ENCODE results near the gene ZIC2.

ZIC2 gene

DNA sequence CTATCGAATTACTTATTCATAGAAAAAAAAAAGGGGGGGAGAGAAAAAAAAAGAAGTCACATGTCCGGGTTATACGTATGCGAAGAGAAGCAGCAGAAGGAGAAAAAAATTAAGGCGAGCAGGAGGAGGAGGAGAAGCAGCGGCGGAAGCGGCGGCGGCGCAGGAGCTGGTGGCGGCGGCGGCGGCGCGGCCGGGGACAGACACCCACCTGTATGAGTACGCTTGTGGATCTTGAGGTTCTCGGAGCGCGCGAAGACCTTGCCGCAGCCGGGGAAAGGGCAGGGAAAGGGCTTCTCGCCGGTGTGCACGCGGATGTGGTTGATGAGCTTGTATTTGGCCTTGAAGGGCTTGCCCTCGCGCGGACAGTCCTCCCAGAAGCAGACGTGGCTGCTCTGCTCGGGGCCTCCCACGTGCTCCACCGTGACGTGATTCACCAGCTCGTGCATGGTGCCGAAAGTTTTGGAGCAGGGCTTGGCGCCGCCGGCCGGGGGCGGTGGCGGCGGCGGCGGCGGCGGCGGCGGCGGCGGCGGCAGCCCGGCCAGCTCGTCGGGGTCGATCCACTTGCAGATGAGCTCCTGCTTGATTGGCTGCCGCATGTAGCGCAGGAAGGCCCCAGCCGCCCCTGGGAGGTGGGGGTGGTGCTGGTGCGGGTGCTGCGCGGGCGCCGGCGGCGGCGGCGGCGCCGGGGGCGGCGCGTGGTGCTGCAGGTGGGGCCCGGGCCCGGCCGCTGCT, 11.5 kb upstream of the ZIC2 start:
- DNase-seq (ENCODE audit: low spot score), result no peak
- in situ Hi-C loops (cut with MboI; ENCODE audit: low pct_unique_long_range_greater_than_20kb, low sequenced_read_pairs, unreplicated experiment), result no loop called here
- no peak for TF ChIP-seq CTCF (IDR thresholded peaks at IDR 0.05; ENCODE audit: extremely low read depth, insufficient read depth, missing control alignments)

DNA sequence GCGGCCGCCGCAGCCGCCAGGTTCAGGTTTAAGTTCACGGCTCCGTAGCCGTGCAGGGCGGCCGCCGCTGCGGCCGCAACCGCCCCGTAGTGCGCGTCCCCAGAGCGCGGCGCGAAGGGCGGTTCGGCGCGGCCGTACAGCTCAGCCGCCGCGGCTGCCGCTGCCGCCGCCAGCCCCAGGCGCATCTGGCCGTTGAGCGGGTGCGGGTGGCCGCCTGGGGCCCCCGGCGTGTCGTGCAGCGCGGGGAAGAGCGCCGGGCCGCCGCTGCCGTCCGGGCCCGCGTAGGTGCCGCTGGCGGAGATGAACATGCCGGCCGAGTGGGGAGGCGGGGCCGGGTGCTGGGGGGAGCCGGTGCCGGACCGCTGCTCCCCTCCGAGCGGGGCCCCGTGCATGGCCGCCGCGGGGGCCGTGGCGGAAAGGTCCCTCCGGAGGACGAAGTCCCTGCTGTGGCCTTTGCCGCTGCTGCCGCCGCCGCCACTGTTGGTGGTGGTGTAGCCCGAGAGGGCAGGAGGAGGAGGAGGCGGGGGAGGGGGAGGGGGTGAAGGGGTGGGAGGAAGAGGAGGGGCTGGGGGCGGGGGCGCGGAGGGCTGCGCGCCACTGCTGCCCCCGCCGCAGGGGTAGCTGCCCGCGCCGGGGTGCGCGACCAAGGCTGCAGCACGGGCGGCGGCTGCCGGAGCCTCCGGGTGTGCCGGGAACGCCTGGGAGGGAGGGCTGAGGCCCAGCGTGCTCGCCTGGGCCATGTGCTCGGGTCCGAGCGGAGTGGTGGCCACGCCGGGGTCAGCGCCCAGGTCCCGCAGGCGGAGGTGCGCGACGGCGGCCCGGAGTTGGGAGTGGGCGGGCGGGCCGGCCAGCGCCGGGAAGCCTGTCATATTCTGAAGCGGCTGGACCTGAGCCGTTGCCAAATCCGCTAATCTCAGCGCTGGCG, 10.7 kb upstream of the ZIC2 start:
- no peak for TF ChIP-seq CTCF (IDR thresholded peaks at IDR 0.05; ENCODE audit: extremely low read depth, insufficient read depth, missing control alignments)
- DNase-seq (ENCODE audit: low spot score), result no peak
- in situ Hi-C loops (cut with MboI; ENCODE audit: low pct_unique_long_range_greater_than_20kb, low sequenced_read_pairs, unreplicated experiment), result no loop called here

DNA sequence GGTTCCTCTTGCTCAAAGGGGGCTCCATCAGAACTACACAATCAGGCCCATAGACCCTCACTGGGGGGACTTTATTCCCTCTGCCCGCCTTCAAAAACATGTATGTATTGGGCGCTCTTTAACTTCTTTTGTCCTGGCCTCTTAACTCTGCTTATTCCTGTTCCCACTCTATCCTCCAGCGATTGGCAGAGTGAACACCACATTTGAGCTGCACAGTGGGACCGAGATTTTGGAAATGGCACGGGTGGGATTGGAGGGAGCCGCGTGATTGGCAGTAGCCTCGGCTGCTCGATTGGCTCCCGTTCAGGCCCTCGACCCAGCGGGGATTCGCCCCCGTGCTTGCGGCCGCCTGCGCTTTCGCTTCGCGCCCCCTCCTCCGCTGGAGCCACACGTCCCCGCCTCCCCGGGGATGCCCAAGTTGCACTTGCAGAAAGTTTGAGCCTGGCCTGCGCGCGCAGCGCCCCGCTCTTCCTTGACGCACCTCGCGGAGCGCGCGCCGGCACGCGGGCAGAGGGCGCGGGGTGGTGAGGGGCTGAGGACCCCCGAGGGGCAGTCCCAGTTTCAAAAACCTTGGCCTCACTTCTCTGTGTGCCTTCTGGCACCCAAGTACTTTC, 9.9 kb upstream of the ZIC2 start, which contains the start of gene ZIC5:
ZIC5 (minus strand) TSS at position 192 of the 614 bp plus-strand sequence; CDS start at position 28, 164 bp downstream.
- in situ Hi-C loops (cut with MboI; ENCODE audit: low pct_unique_long_range_greater_than_20kb, low sequenced_read_pairs, unreplicated experiment), result no loop called here
- no peak for DNase-seq (ENCODE audit: low spot score)
- no peak for TF ChIP-seq CTCF (IDR thresholded peaks at IDR 0.05; ENCODE audit: extremely low read depth, insufficient read depth, missing control alignments)

DNA sequence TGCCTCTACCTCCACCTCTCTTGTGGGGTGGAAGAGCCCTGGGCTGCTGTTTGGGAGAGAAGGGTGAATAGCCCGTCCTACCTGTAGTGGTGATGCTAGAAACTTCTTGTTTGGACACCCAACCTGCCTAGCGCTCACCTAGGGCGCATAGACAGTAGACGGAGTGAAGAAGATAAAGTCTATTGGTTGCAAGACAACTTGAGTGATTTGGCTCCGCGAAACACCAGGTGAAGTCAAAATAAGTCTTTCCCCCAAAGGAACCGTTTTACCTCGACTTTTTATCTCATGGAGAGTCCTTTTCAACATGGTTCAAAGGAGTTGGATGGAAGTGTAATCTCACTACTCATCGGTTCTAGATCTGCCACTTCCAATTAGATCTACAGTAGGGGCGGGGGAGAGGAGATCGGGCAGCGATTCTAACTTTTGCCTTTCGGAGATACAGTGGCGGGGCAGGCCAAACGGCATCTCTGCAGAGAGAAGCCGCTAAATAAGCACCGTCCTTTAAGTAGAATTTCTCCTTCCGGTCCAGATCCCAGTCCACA, 9.3 kb upstream of the ZIC2 start:
- in situ Hi-C loops (cut with MboI; ENCODE audit: low pct_unique_long_range_greater_than_20kb, low sequenced_read_pairs, unreplicated experiment), result no loop called here
- no peak for TF ChIP-seq CTCF (IDR thresholded peaks at IDR 0.05; ENCODE audit: extremely low read depth, insufficient read depth, missing control alignments)
- no peak for DNase-seq (ENCODE audit: low spot score)

- in situ Hi-C loops (cut with MboI; ENCODE audit: low pct_unique_long_range_greater_than_20kb, low sequenced_read_pairs, unreplicated experiment), result no loop called here
Observed at GRCh38 chr13:99973163-99973807, 8.3 kb upstream of the ZIC2 start.

More at GRCh38 chr13:99973163-99973807, 8.3 kb upstream of the ZIC2 start:
- no peak for DNase-seq (ENCODE audit: low spot score)
- TF ChIP-seq CTCF (IDR thresholded peaks at IDR 0.05; ENCODE audit: extremely low read depth, insufficient read depth, missing control alignments), result no peak
